Common myeloid progenitor, CD34-positive (primary cell): ENCODE measurements around the gene NFAM1. TPM values are rescaled to one million over a fixed set of nuclear protein-coding genes. Genes with fewer than 3 reads are reported as not detected.

ENCODE experiments used
- CTCF ChIA-PET: fragments of 350-600 bp; sonication (Branson Sonifier 250); formaldehyde crosslinking; loops from one replicate; lab custom pipeline; 2021; ENCODE audit warnings: antibody characterized with exemption; lab: Charles Lee
- POLR2A ChIA-PET: fragments of 350-600 bp; sonication (Branson Sonifier 250); formaldehyde crosslinking; loops from one replicate; lab custom pipeline; 2021; ENCODE audit warnings: antibody characterized with exemption; lab: Charles Lee
- DNase-seq, 3 donors: peaks; one replicate each; pipeline versions ENCODE4 v3.0.0 to v3.0.0-alpha.2; 2013
- H3K27ac ChIP-seq, 2 experiments: 1 replicate in 1 of 2; 2 replicates in 1 of 2; pipeline ENCODE4 v1.7.0; 2013; ENCODE audit warnings: inconsistent platforms in 2 of 2, low read length in 2 of 2, mild to moderate bottlenecking in 2 of 2, low read depth in 1 of 2, moderate library complexity in 1 of 2; ENCODE audit not compliant: severe bottlenecking in 2 of 2, insufficient read depth in 1 of 2, poor library complexity in 1 of 2
- H3K27me3 ChIP-seq, 5 experiments: replicated peaks in 2 of 5; 1 replicate in 3 of 5; 2 replicates in 2 of 5; pipeline versions ENCODE4 v1.6.1 to v1.7.0; 2013; ENCODE audit warnings: low read length in 4 of 5, mild to moderate bottlenecking in 2 of 5, moderate library complexity in 2 of 5, inconsistent platforms in 1 of 5; ENCODE audit not compliant: insufficient read depth in 5 of 5, control insufficient read depth in 4 of 5
- H3K36me3 ChIP-seq, 4 experiments: 1 replicate in 2 of 4; 2 replicates in 2 of 4; pipeline versions ENCODE4 v1.6.1 to v1.7.0; 2013; ENCODE audit warnings: low read length in 3 of 4, control low read depth in 1 of 4, mild to moderate bottlenecking in 1 of 4; ENCODE audit not compliant: control insufficient read depth in 4 of 4, insufficient read depth in 4 of 4
- H3K4me1 ChIP-seq, 4 experiments: 1 replicate in 3 of 4; 2 replicates in 1 of 4; pipeline versions ENCODE4 v1.6.1 to v1.7.1; 2013; ENCODE audit warnings: low read length in 3 of 4, mild to moderate bottlenecking in 3 of 4, control low read depth in 1 of 4, inconsistent platforms in 1 of 4, moderate library complexity in 1 of 4; ENCODE audit not compliant: control insufficient read depth in 4 of 4, insufficient read depth in 4 of 4; ENCODE audit errors: control extremely low read depth in 1 of 4
- H3K4me3 ChIP-seq, 7 experiments: 1 replicate in 4 of 7; 2 replicates in 3 of 7; pipeline versions ENCODE4 v1.5.1 to v1.7.0; 2013; ENCODE audit warnings: mild to moderate bottlenecking in 7 of 7, low read length in 6 of 7, moderate library complexity in 6 of 7, inconsistent platforms in 2 of 7, low read depth in 2 of 7, control low read depth in 1 of 7; ENCODE audit not compliant: insufficient read depth in 4 of 7, control insufficient read depth in 1 of 7; ENCODE audit errors: extremely low read depth in 1 of 7
- H3K9me3 ChIP-seq, 5 experiments: 1 replicate in 4 of 5; 2 replicates in 1 of 5; pipeline versions ENCODE4 v1.6.1 to v1.7.1; 2013; ENCODE audit warnings: low read length in 4 of 5, mild to moderate bottlenecking in 2 of 5, inconsistent platforms in 1 of 5, low read depth in 1 of 5, moderate library complexity in 1 of 5; ENCODE audit not compliant: control insufficient read depth in 4 of 5, insufficient read depth in 2 of 5; ENCODE audit errors: control extremely low read depth in 1 of 5
- WGBS: methylation state at CpG from one replicate; pipeline ENCODE4 v1.1.5; 2013; ENCODE audit not compliant: insufficient coverage; 5-methylcytosine and 5-hydroxymethylcytosine counted together
- polyA plus RNA-seq: library from polyadenylated mRNA; unstranded; fragments of 120-200 nt; gene quantifications from one replicate; pipeline ENCODE4 v1.2.1, GENCODE V29; 2013

Gene NFAM1
- polyA plus RNA-seq: 3.0 TPM

GRCh38 chr22:42432020-42432596 lies at the start of gene NFAM1:
Gene NFAM1, minus strand, starts transcription at chr22:42432403. Its CDS starts 46 bp downstream, at chr22:42432357.
- DNase-seq: peak; percentile 41 to 84 (median 80)
- Histone ChIP-seq H3K4me3 (peak within 1 kb of the TSS in 6 of 7 experiments; percentile 8 to 73 (median 46)), H3K27me3 (no peaks in the 10 kb centered on the region), H3K36me3 (no peaks in the 10 kb centered on the region), H3K9me3 (no peaks in the 10 kb centered on the region), H3K4me1 (peaks cover 0 to 32% (median 25%) of the 10 kb centered on the region in 4 experiments), H3K27ac (no peak within 1 kb of the TSS)
- POLR2A ChIA-PET: interaction anchor here (1.2 kb wide), 1 partner anchor 31 kb away, joined by 3 read pairs; no protein-coding TSS in a partner anchor
- WGBS: 11% methylated on average over 18 of the region's 24 CpGs
- CTCF ChIA-PET: interaction anchor here (0.8 to 1.4 kb wide), 6 partner anchors 8 to 341 kb away, joined by 3 to 5 read pairs (median 4); no protein-coding TSS in a partner anchor

GRCh38 chr22:42475122-42475521 lies 42.9 kb upstream of the NFAM1 start:
- Histone ChIP-seq H3K27me3 (peaks cover 0 to 1% (median 0%) of the 10 kb centered on the region in 5 experiments), H3K4me3 (no peak overlapping the region), H3K36me3 (no peaks in the 10 kb centered on the region), H3K27ac (no peak overlapping the region), H3K9me3 (no peaks in the 10 kb centered on the region), H3K4me1 (no peaks in the 10 kb centered on the region)
- CTCF ChIA-PET: interaction anchor here (0.7 to 1.4 kb wide), 5 partner anchors 23 to 785 kb away, joined by 3 to 4 read pairs (median 3); no protein-coding TSS in a partner anchor
- no peak for DNase-seq
- POLR2A ChIA-PET: no interaction called here
- WGBS: 100% methylated on average over 2 of the region's 2 CpGs

- Histone ChIP-seq H3K27ac (no peak overlapping the region), H3K4me1 (no peaks in the 10 kb centered on the region), H3K4me3 (no peak overlapping the region), H3K9me3 (no peaks in the 10 kb centered on the region), H3K36me3 (no peaks in the 10 kb centered on the region), H3K27me3 (peaks cover 0 to 3% (median 0%) of the 10 kb centered on the region in 5 experiments)
- DNase-seq: peak; percentile 42 to 70 (median 57)
- 100% methylated on average over 3 of the region's 5 CpGs for WGBS
- ChIA-PET CTCF (interaction anchor here (0.6 to 2.1 kb wide), 12 partner anchors 8 to 307 kb away, joined by 3 to 12 read pairs (median 3); no protein-coding TSS in a partner anchor), POLR2A (interaction anchor here (0.9 kb wide), 1 partner anchor 29 kb away, joined by 3 read pairs; no protein-coding TSS in a partner anchor)
Observed at GRCh38 chr22:42473484-42474193, 41.4 kb upstream of the NFAM1 start.

- Histone ChIP-seq H3K36me3 (no peaks in the 10 kb centered on the region), H3K4me3 (no peak overlapping the region), H3K27me3 (peaks cover 0 to 3% (median 0%) of the 10 kb centered on the region in 5 experiments), H3K4me1 (no peaks in the 10 kb centered on the region), H3K9me3 (no peaks in the 10 kb centered on the region), H3K27ac (no peak overlapping the region)
- DNase-seq: no peak
- POLR2A ChIA-PET: no interaction called here
- WGBS: 95% methylated on average over 8 of the region's 8 CpGs
- CTCF ChIA-PET: interaction anchor here (0.8 to 2.1 kb wide), 5 partner anchors 13 to 306 kb away, joined by 3 to 12 read pairs (median 6); no protein-coding TSS in a partner anchor
Observed at GRCh38 chr22:42472671-42473070, 40.5 kb upstream of the NFAM1 start.

- CTCF ChIA-PET: no interaction called here
- WGBS: no CpG with 5 or more reads among the region's 1 CpG
- Histone ChIP-seq H3K4me3 (no peak overlapping the region), H3K4me1 (no peaks in the 10 kb centered on the region), H3K27me3 (peaks cover 0 to 3% (median 0%) of the 10 kb centered on the region in 5 experiments), H3K27ac (no peak overlapping the region), H3K36me3 (no peaks in the 10 kb centered on the region), H3K9me3 (no peaks in the 10 kb centered on the region)
- POLR2A ChIA-PET: no interaction called here
- no peak for DNase-seq
Observed at GRCh38 chr22:42471441-42471840, 39.2 kb upstream of the NFAM1 start.

- ChIA-PET CTCF (interaction anchor here (0.7 kb wide), 1 partner anchor 304 kb away, joined by 3 read pairs; no protein-coding TSS in a partner anchor), POLR2A (interaction anchor here (0.5 kb wide), 1 partner anchor 209 kb away, joined by 3 read pairs; no protein-coding TSS in a partner anchor)
- no peak overlapping the region for H3K4me3 ChIP-seq
- no peaks in the 10 kb centered on the region for H3K9me3 ChIP-seq
- DNase-seq: no peak
- H3K4me1 ChIP-seq: no peaks in the 10 kb centered on the region
- WGBS: 100% methylated on average over 1 of the region's 4 CpGs
- no peaks in the 10 kb centered on the region for H3K36me3 ChIP-seq
- no peak overlapping the region for H3K27ac ChIP-seq
- peaks cover 0 to 3% (median 0%) of the 10 kb centered on the region in 5 experiments for H3K27me3 ChIP-seq
Observed at GRCh38 chr22:42470366-42471082, 38.3 kb upstream of the NFAM1 start.
